Kidney epithelial cell (primary cell): ENCODE results near the gene MYH13. TPM values are rescaled to one million over a fixed set of nuclear protein-coding genes. Genes with fewer than 3 reads are reported as not detected.

ENCODE experiments used
- DNase-seq: peaks from one replicate; pipeline ENCODE4 v3.0.0-alpha.2; 2010; ENCODE audit warnings: low read depth
- H3K27me3 ChIP-seq: 2 replicates; pipeline ENCODE4 v1.6.0; 2011; ENCODE audit warnings: low read length; ENCODE audit not compliant: control insufficient read depth, insufficient read depth
- H3K36me3 ChIP-seq: 2 replicates; pipeline ENCODE4 v1.5.1; 2011; ENCODE audit warnings: low read length; ENCODE audit not compliant: control insufficient read depth, insufficient read depth
- H3K4me3 ChIP-seq: 2 replicates; pipeline ENCODE4 v1.5.1; 2011; ENCODE audit warnings: low read depth, mild to moderate bottlenecking, control low read depth, low read length
- CTCF ChIP-seq: IDR thresholded peaks from 2 replicates; pipeline ENCODE4 v1.5.1; 2011; ENCODE audit warnings: mild to moderate bottlenecking, moderate library complexity, low read length, control low read depth, inconsistent platforms; ENCODE audit not compliant: insufficient read depth, poor library complexity, severe bottlenecking
- total RNA-seq: library from RNA; depleted of rRNA; stranded (reverse); fragments of >200 nt; gene quantifications from 2 replicates; pipeline ENCODE4 v1.2.3, GENCODE V29; 2015

MYH13 gene
- total RNA-seq, 1 donor from 2014 or later, result not detected

DNA sequence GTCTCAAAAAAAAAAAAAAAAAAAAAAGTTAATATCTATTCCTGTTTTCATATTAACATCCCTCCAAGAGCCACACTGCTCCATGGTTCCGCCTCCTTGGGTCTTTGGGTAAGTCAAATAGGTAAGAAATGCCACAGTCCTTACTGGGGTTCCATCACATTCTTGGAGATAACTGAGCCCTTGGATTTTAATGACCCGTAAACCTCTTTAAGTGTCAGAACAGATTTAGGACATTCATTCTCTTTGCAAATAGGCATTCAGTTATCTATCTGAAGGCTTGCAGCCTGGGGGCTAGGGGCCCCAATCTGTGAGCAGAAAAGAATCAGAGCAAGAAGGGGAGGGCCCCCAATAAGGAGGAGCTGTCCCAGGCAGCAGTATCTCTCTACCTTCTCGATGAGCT, 28.0 kb downstream of the MYH13 start:
- H3K27me3 ChIP-seq, result no peaks in the 10 kb centered on the region
- TF ChIP-seq CTCF, result no peak
- DNase-seq, result no peak
- no peak overlapping the region for H3K4me3 ChIP-seq
- H3K36me3 ChIP-seq, result no peaks in the 10 kb centered on the region

- no peak for TF ChIP-seq CTCF
- no peaks in the 10 kb centered on the region for H3K27me3 ChIP-seq
- no peak for DNase-seq
- H3K36me3 ChIP-seq, result no peaks in the 10 kb centered on the region
- H3K4me3 ChIP-seq, result no peak overlapping the region
Measured at GRCh38 chr17:10339051-10339450, 33.8 kb downstream of the MYH13 start.

DNA sequence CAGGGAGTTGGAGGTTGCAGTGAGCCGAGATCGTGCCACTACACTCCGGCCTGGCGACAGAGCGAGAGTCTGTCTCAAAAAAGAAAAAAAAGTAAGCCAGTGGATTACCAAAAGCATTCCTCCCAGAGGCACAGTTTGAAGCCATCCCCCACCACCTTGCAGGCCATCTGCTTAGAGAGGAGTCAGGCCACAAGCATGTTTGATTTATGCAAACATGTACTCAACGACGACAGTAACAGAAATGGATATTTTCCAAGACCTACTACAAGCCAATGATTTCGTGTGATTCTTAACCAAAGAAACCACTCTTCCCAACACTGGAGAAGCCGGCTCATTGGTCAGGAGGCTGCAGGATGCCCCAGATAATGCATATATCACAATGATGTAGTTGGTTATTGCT, 34.8 kb downstream of the MYH13 start:
- H3K27me3 ChIP-seq, result no peaks in the 10 kb centered on the region
- H3K4me3 ChIP-seq, result no peak overlapping the region
- no peaks in the 10 kb centered on the region for H3K36me3 ChIP-seq
- no peak for TF ChIP-seq CTCF
- no peak for DNase-seq

GRCh38 chr17:10337136-10337535, 35.7 kb downstream of the MYH13 start:
- no peak for DNase-seq
- H3K4me3 ChIP-seq, result no peak overlapping the region
- H3K36me3 ChIP-seq, result no peaks in the 10 kb centered on the region
- H3K27me3 ChIP-seq, result no peaks in the 10 kb centered on the region
- TF ChIP-seq CTCF, result no peak

DNA sequence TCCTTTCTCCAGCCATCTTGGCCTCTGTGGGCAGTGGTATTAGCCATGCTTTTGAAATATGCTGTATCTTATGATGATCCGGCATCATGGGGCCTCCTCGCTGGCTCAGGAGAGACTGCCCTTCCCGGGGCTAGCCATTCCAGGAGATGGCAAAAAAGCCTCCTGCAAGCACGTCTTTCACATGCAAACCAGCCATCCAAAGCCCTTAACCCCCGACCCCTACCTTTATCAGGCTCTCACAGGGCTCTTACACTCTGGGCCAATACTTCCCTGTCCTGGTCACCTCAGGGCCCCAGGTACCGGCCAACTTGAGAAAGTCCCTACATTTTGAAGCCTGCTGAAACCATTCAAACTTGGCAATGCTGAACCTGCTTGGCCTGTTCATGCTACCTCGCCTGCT, 36.4 kb downstream of the MYH13 start:
- no peaks in the 10 kb centered on the region for H3K27me3 ChIP-seq
- H3K4me3 ChIP-seq, result no peak overlapping the region
- no peaks in the 10 kb centered on the region for H3K36me3 ChIP-seq
- DNase-seq, result no peak
- TF ChIP-seq CTCF, result no peak

- Histone ChIP-seq H3K4me3 (no peak overlapping the region), H3K27me3 (no peaks in the 10 kb centered on the region), H3K36me3 (no peaks in the 10 kb centered on the region)
- no peak for DNase-seq
- no peak for TF ChIP-seq CTCF
Measured at GRCh38 chr17:10332515-10332914, 40.3 kb downstream of the MYH13 start.
